ENCODE results near the gene USP8.

USP8 gene

DNA sequence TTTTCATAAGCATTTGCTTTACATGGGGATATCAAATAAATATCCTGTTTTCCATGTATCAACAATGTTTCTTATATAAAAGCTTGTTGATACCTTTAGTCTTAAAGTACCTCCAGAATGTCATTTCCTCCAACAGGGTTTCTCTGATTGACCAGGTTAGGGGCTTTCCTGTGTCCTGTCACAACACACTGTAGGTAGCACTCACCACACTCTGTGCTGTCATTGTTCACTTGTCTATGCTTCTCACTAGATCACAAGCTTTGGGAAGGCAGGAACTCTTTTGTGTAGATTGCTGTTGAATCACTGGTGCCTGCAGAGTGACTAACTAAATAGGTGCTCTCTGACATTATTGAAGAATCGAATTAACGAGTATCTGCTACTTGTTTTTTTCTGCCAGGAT lies 72.5 kb downstream of the USP8 start:
- Histone ChIP-seq H3K4me1 (ENCODE audit: control insufficient read depth in 2 of 2, insufficient read depth in 1 of 2, low read depth in 1 of 2, low read length in 2 of 2) (no peaks in the 10 kb centered on the region), H2BK15ac (ENCODE audit: low read length) (no peak overlapping the region), H3K9me3 (replicated peaks in 1 of 2; ENCODE audit: control insufficient read depth in 2 of 2, insufficient read depth in 1 of 2, low read depth in 1 of 2, low read length in 2 of 2) (no peaks in the 10 kb centered on the region), H2BK12ac (ENCODE audit: low read length) (no peak overlapping the region), H4K8ac (ENCODE audit: low read depth, low read length) (no peak overlapping the region), H3K27ac (replicated peaks; ENCODE audit: low read length) (no peak overlapping the region), H3K4ac (ENCODE audit: low read length) (no peak overlapping the region), H2BK5ac (ENCODE audit: low read length) (no peak overlapping the region), H3K14ac (ENCODE audit: low read length) (no peak overlapping the region), H3K4me3 (ENCODE audit: low read length in 2 of 2) (no peak overlapping the region), H3K9ac (ENCODE audit: low read depth, low read length, poor library complexity) (no peak overlapping the region), H2AFZ (ENCODE audit: low read length) (no peak overlapping the region), H3K27me3 (ENCODE audit: control insufficient read depth in 3 of 3, insufficient read depth in 3 of 3, low read depth in 1 of 3, low read length in 3 of 3) (no peaks in the 10 kb centered on the region), H2AK5ac (ENCODE audit: low read depth, low read length) (no peak overlapping the region), H3K36me3 (replicated peaks in 1 of 2; ENCODE audit: control insufficient read depth in 2 of 2, insufficient read depth in 2 of 2, low read length in 2 of 2) (peaks cover 20 to 100% of the 10 kb centered on the region in 2 donors), H3K18ac (ENCODE audit: low read length) (no peak overlapping the region), H2BK120ac (ENCODE audit: low read depth, low read length) (no peak overlapping the region), H4K91ac (ENCODE audit: low read depth, low read length, poor library complexity) (no peak overlapping the region), H3K23ac (ENCODE audit: low read depth, low read length, poor library complexity) (no peak overlapping the region), H3K79me1 (ENCODE audit: low read depth, low read length) (no peaks in the 10 kb centered on the region), H3K4me2 (ENCODE audit: insufficient read depth, low read length, poor library complexity, severe bottlenecking) (no peak overlapping the region)
- DNase-seq (ENCODE audit: low spot score), result no peak
- no CpG with 5 or more reads among the region's 2 CpGs for WGBS, 2 donors (ENCODE audit: extremely low coverage in 2 of 2, insufficient read length in 2 of 2, insufficient replicate concordance in 1 of 2)

DNA sequence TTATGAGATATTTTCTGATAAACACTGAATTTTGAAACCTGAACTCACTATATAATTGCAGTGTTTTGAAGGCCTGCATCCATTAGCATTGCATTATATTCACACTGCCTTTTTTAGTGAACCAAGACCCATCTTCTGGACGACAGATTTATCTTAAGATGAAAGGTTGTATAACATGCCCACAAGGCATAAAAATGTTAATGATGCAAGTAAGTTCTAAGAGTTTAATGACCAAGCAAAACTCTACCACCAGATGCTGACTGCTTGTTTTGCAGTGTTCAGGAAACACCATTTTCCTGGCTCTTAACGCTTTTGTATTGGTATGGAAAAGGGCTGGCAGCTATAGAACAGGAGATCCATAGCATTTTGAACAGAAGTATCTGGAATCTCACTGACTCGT lies 76.1 kb downstream of the USP8 start:
- H3K9me3 ChIP-seq (replicated peaks in 1 of 2; ENCODE audit: control insufficient read depth in 2 of 2, insufficient read depth in 1 of 2, low read depth in 1 of 2, low read length in 2 of 2), result no peaks in the 10 kb centered on the region
- H3K36me3 ChIP-seq (replicated peaks in 1 of 2; ENCODE audit: control insufficient read depth in 2 of 2, insufficient read depth in 2 of 2, low read length in 2 of 2), result peaks cover 9 to 81% of the 10 kb centered on the region in 2 donors
- no peak overlapping the region for H2AFZ ChIP-seq (ENCODE audit: low read length)
- H2AK5ac ChIP-seq (ENCODE audit: low read depth, low read length), result no peak overlapping the region
- no peak overlapping the region for H3K4ac ChIP-seq (ENCODE audit: low read length)
- H3K27me3 ChIP-seq (ENCODE audit: control insufficient read depth in 3 of 3, insufficient read depth in 3 of 3, low read depth in 1 of 3, low read length in 3 of 3), result no peaks in the 10 kb centered on the region
- H3K14ac ChIP-seq (ENCODE audit: low read length), result no peak overlapping the region
- H3K4me3 ChIP-seq (ENCODE audit: low read length in 2 of 2), result no peak overlapping the region
- H3K9ac ChIP-seq (ENCODE audit: low read depth, low read length, poor library complexity), result no peak overlapping the region
- no peak overlapping the region for H2BK15ac ChIP-seq (ENCODE audit: low read length)
- H3K18ac ChIP-seq (ENCODE audit: low read length), result no peak overlapping the region
- H3K4me2 ChIP-seq (ENCODE audit: insufficient read depth, low read length, poor library complexity, severe bottlenecking), result no peak overlapping the region
- no peaks in the 10 kb centered on the region for H3K79me1 ChIP-seq (ENCODE audit: low read depth, low read length)
- H2BK12ac ChIP-seq (ENCODE audit: low read length), result no peak overlapping the region
- no peaks in the 10 kb centered on the region for H3K4me1 ChIP-seq (ENCODE audit: control insufficient read depth in 2 of 2, insufficient read depth in 1 of 2, low read depth in 1 of 2, low read length in 2 of 2)
- no peak overlapping the region for H2BK5ac ChIP-seq (ENCODE audit: low read length)
- WGBS, 2 donors (ENCODE audit: extremely low coverage in 2 of 2, insufficient read length in 2 of 2, insufficient replicate concordance in 1 of 2), result no CpG with 5 or more reads among the region's 3 CpGs
- H2BK120ac ChIP-seq (ENCODE audit: low read depth, low read length), result no peak overlapping the region
- no peak overlapping the region for H3K27ac ChIP-seq (replicated peaks; ENCODE audit: low read length)
- no peak for DNase-seq (ENCODE audit: low spot score)
- H4K91ac ChIP-seq (ENCODE audit: low read depth, low read length, poor library complexity), result no peak overlapping the region
- no peak overlapping the region for H4K8ac ChIP-seq (ENCODE audit: low read depth, low read length)
- H3K23ac ChIP-seq (ENCODE audit: low read depth, low read length, poor library complexity), result no peak overlapping the region

DNA sequence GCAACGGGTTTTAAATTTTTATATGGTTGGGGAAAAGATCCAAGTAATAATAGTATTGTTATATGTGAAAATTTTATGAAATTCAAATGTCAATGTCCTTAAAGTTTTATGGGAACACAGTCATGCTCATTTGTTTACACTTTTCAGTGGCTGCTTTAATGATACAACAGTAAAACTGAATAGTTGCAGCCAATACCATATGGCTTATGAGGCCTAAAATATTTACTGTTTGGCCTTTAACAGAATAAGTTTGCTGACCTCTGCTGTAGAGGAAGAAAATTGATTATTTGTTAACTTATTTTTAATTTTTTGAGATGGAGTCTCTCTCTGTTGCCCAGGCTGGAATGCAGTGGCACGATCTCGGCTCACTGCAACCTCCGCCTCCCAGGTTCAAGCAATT lies 77.6 kb downstream of the USP8 start:
- Histone ChIP-seq H3K4me2 (ENCODE audit: insufficient read depth, low read length, poor library complexity, severe bottlenecking) (no peak overlapping the region), H3K18ac (ENCODE audit: low read length) (no peak overlapping the region), H2BK15ac (ENCODE audit: low read length) (no peak overlapping the region), H3K23ac (ENCODE audit: low read depth, low read length, poor library complexity) (no peak overlapping the region), H3K27me3 (ENCODE audit: control insufficient read depth in 3 of 3, insufficient read depth in 3 of 3, low read depth in 1 of 3, low read length in 3 of 3) (no peaks in the 10 kb centered on the region), H4K91ac (ENCODE audit: low read depth, low read length, poor library complexity) (no peak overlapping the region), H4K8ac (ENCODE audit: low read depth, low read length) (no peak overlapping the region), H3K36me3 (replicated peaks in 1 of 2; ENCODE audit: control insufficient read depth in 2 of 2, insufficient read depth in 2 of 2, low read length in 2 of 2) (peaks cover 8 to 66% of the 10 kb centered on the region in 2 donors), H2BK120ac (ENCODE audit: low read depth, low read length) (no peak overlapping the region), H3K14ac (ENCODE audit: low read length) (no peak overlapping the region), H3K27ac (replicated peaks; ENCODE audit: low read length) (no peak overlapping the region), H2AK5ac (ENCODE audit: low read depth, low read length) (no peak overlapping the region), H3K4ac (ENCODE audit: low read length) (no peak overlapping the region), H3K9ac (ENCODE audit: low read depth, low read length, poor library complexity) (no peak overlapping the region), H2BK12ac (ENCODE audit: low read length) (no peak overlapping the region), H3K4me1 (ENCODE audit: control insufficient read depth in 2 of 2, insufficient read depth in 1 of 2, low read depth in 1 of 2, low read length in 2 of 2) (peaks cover 3 to 4% of the 10 kb centered on the region in 2 donors), H3K4me3 (ENCODE audit: low read length in 2 of 2) (no peak overlapping the region), H2BK5ac (ENCODE audit: low read length) (no peak overlapping the region), H2AFZ (ENCODE audit: low read length) (no peak overlapping the region), H3K79me1 (ENCODE audit: low read depth, low read length) (no peaks in the 10 kb centered on the region), H3K9me3 (replicated peaks in 1 of 2; ENCODE audit: control insufficient read depth in 2 of 2, insufficient read depth in 1 of 2, low read depth in 1 of 2, low read length in 2 of 2) (no peaks in the 10 kb centered on the region)
- DNase-seq (ENCODE audit: low spot score), result no peak
- WGBS, 2 donors (ENCODE audit: extremely low coverage in 2 of 2, insufficient read length in 2 of 2, insufficient replicate concordance in 1 of 2), result 100% methylated on average over 1 of the region's 4 CpGs; no CpG with 5 or more reads in 1 of the 2 donors

DNA sequence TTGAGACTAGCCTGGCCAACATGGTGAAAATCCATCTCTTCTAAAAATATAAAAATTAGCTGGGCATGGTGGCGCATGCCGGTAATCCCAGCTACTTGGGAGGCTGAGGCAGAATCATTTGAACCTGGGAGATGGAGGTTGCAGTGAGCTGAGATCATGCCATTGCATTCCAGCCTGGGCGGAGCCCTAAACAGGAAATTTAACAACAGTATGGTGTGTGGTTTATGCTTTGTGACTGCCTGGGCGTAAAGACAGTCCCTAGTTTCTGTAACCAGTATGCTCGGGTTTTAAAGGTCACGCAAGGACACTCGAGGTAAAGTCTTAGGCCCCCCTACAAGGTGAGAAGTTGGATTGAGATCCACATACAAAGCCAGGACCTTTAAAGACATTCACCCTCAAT lies 78.9 kb downstream of the USP8 start:
- no peak overlapping the region for H3K14ac ChIP-seq (ENCODE audit: low read length)
- no peak overlapping the region for H2BK5ac ChIP-seq (ENCODE audit: low read length)
- H2BK15ac ChIP-seq (ENCODE audit: low read length), result no peak overlapping the region

More for the DNA sequence above, 78.9 kb downstream of the USP8 start:
- Histone ChIP-seq H3K9me3 (replicated peaks in 1 of 2; ENCODE audit: control insufficient read depth in 2 of 2, insufficient read depth in 1 of 2, low read depth in 1 of 2, low read length in 2 of 2) (no peaks in the 10 kb centered on the region), H2BK120ac (ENCODE audit: low read depth, low read length) (no peak overlapping the region), H3K79me1 (ENCODE audit: low read depth, low read length) (no peaks in the 10 kb centered on the region), H3K4me1 (ENCODE audit: control insufficient read depth in 2 of 2, insufficient read depth in 1 of 2, low read depth in 1 of 2, low read length in 2 of 2) (peaks cover 3 to 4% of the 10 kb centered on the region in 2 donors), H4K91ac (ENCODE audit: low read depth, low read length, poor library complexity) (no peak overlapping the region), H2BK12ac (ENCODE audit: low read length) (no peak overlapping the region), H3K23ac (ENCODE audit: low read depth, low read length, poor library complexity) (no peak overlapping the region), H3K4me3 (ENCODE audit: low read length in 2 of 2) (no peak overlapping the region), H3K4ac (ENCODE audit: low read length) (no peak overlapping the region), H2AFZ (ENCODE audit: low read length) (no peak overlapping the region), H3K36me3 (replicated peaks in 1 of 2; ENCODE audit: control insufficient read depth in 2 of 2, insufficient read depth in 2 of 2, low read length in 2 of 2) (peaks cover 6 to 53% of the 10 kb centered on the region in 2 donors), H3K9ac (ENCODE audit: low read depth, low read length, poor library complexity) (no peak overlapping the region), H3K27ac (replicated peaks; ENCODE audit: low read length) (no peak overlapping the region), H3K4me2 (ENCODE audit: insufficient read depth, low read length, poor library complexity, severe bottlenecking) (no peak overlapping the region), H3K18ac (ENCODE audit: low read length) (no peak overlapping the region), H2AK5ac (ENCODE audit: low read depth, low read length) (no peak overlapping the region), H4K8ac (ENCODE audit: low read depth, low read length) (no peak overlapping the region), H3K27me3 (ENCODE audit: control insufficient read depth in 3 of 3, insufficient read depth in 3 of 3, low read depth in 1 of 3, low read length in 3 of 3) (no peaks in the 10 kb centered on the region)
- WGBS, 2 donors (ENCODE audit: extremely low coverage in 2 of 2, insufficient read length in 2 of 2, insufficient replicate concordance in 1 of 2), result no CpG with 5 or more reads among the region's 7 CpGs
- DNase-seq (ENCODE audit: low spot score), result no peak

All from neuronal stem cell (in vitro differentiated cells).